HEK293 (cell line): ENCODE data around the gene AUP1.

ENCODE experiments used
- CTCF ChIP-seq: fragments of 450-650 bp; formaldehyde crosslinking; IDR thresholded peaks from 2 replicates; pipeline ENCODE4 v1.5.1; 2016; ENCODE audit warnings: missing biosample characterization, missing genetic modification characterization
- WT1 ChIP-seq: fragments of 450-650 bp; formaldehyde crosslinking; IDR thresholded peaks from 2 replicates; pipeline ENCODE4 v1.5.1; 2016; ENCODE audit warnings: missing biosample characterization, missing genetic modification characterization
- YY1 ChIP-seq: fragments of 450-650 bp; formaldehyde crosslinking; IDR thresholded peaks from 2 replicates; pipeline ENCODE4 v1.5.1; 2018; ENCODE audit warnings: missing biosample characterization, missing genetic modification characterization
- ZBTB17 ChIP-seq: fragments of 450-650 bp; formaldehyde crosslinking; IDR thresholded peaks from 2 replicates; pipeline ENCODE4 v1.5.1; 2016; ENCODE audit warnings: missing biosample characterization, missing genetic modification characterization
- ZNF16 ChIP-seq: fragments of 450-650 bp; formaldehyde crosslinking; IDR thresholded peaks from 2 replicates; pipeline ENCODE4 v1.5.1; 2016; ENCODE audit warnings: low read depth, missing biosample characterization, missing genetic modification characterization
- ZNF221 ChIP-seq: fragments of 450-650 bp; formaldehyde crosslinking; IDR thresholded peaks from 2 replicates; pipeline ENCODE4 v1.5.1; 2017; ENCODE audit warnings: missing biosample characterization, missing genetic modification characterization, borderline replicate concordance
- TF ChIP-seq, protein P1 (sequence below): fragments of 450-650 bp; formaldehyde crosslinking; IDR thresholded peaks from 2 replicates; pipeline ENCODE4 v1.5.1; 2016; ENCODE audit warnings: missing biosample characterization, missing genetic modification characterization

GRCh38 chr2:74576211-74576862 lies 46.8 kb upstream of the AUP1 start:
- no peak for TF ChIP-seq CTCF (tag by site-specific recombination)
- TF ChIP-seq ZNF221 = no peak
- TF ChIP-seq ZBTB17 (tag by site-specific recombination) = no peak
- no peak for TF ChIP-seq WT1 (tag by site-specific recombination)
- TF ChIP-seq ZNF16 = no peak
- TF ChIP-seq, protein P1, sequence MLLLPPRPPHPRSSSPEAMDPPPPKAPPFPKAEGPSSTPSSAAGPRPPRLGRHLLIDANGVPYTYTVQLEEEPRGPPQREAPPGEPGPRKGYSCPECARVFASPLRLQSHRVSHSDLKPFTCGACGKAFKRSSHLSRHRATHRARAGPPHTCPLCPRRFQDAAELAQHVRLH (tag by site-specific recombination) = no peak
- TF ChIP-seq YY1 (tag by site-specific recombination) = no peak
